T-helper 22 cell (primary cell): ENCODE measurements around the gene AFF3.

Experiments used
- DNase-seq: peaks from one replicate; pipeline ENCODE4 v3.0.0-alpha.2; 2020; ENCODE audit warnings: low read depth

The AFF3 gene

GRCh38 chr2:100070078-100070477 lies 72.3 kb downstream of the AFF3 start:
- no peak for DNase-seq

- no peak for DNase-seq
Measured at GRCh38 chr2:100068395-100068794, 74.0 kb downstream of the AFF3 start.

DNA sequence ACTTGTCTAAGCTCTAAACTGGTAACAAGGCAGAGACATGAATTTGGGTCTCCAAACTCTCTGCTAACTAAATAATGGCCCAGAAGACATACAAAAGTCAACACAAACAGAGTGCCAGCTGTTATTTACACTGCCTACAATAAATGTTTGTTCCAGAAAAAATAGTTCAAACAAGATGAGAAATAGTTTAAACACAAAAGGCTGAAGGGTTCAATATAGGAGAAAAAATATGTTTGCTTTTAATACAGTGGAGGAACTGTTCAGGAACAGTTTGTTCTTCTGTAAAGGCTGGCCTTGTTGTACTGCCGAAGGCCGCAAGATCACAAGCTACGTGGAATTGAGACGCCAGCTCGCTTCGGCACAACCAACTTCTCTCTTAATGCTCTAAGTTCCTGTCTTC lies 74.6 kb downstream of the AFF3 start:
- no peak for DNase-seq

- no peak for DNase-seq
Measured at GRCh38 chr2:100066856-100067255, 75.5 kb downstream of the AFF3 start.

DNA sequence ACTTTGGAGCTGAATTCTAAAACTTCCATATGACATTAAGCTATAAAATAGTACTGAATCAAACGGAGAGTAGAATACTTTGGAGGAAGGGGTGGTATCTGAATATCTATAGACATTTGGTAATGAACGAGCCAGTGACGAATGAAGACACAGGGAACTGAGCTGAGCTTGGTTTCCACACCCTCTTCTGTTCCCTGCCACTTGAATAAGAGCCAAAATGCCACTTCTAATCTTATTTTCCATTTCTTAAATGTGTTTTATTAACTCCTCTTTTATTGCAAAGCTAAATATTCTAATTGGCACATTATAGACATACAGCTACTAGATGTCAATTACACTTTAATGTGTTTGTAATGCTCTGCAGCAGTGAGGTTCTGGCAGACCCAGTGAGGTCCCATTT lies 76.1 kb downstream of the AFF3 start:
- no peak for DNase-seq

- DNase-seq: no peak
Measured at GRCh38 chr2:100064592-100065428, 77.6 kb downstream of the AFF3 start.

DNA sequence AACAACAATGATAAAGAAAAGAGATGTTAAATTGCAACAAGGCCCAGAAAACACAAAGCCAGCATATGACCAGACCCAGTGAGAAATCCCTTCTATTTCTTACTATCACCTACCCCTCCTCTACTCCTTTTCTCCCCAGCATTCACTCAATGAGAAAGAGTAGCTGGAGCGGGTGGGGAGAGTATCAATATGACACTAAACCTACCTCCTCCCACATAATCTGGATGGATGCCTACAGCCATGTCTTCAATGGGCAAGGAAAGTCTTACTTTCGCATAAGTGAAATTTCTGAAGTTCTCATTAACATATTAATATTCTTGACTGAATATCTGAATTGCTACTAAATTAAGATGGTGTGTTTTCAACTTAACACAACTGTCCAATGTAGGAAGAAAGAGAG lies 78.2 kb downstream of the AFF3 start:
- DNase-seq: no peak

DNA sequence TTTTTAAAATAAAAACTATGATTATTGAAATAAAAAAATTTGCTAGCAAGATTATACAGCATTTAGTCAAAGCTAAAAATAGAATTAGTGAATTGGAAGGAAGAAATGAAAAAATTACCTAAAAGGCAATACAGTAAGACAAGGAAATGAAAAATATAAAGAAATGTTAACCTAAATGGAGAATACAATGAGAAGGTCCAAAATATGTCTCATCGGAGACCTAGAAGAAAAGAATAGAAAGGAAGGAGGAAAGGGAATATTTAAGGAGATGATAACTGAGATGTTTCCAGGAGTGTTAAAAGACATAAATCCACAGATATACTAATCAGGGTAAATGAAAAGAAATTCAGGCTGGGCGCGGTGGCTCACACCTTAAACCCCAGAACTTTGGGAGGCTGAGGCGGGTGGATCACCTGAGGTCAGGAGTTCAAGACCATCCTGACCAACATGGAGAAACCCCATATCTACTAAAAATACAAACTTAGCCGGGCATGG lies 78.9 kb downstream of the AFF3 start:
- DNase-seq: no peak

- no peak for DNase-seq
Measured at GRCh38 chr2:100062336-100062735, 80.1 kb downstream of the AFF3 start.

DNA sequence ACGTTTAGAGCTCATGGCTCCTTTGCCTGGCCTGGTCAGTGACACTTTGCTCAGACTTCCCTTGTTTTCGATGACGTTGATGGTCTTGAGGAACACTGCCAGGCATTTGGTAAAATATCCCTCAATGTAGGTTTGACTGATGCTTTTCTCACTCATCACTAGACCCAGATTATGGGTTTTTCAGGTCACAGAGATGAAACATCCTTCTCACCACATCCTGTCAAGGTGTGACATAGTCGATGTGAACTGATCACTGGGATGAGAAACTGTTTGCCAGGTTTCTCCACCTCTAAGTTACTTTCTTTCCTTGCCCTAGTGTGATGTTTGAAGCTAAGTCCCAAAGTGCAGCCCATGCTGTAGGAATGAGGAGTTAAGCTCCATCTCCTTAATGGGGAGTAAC lies 81.5 kb downstream of the AFF3 start:
- DNase-seq: no peak

DNA sequence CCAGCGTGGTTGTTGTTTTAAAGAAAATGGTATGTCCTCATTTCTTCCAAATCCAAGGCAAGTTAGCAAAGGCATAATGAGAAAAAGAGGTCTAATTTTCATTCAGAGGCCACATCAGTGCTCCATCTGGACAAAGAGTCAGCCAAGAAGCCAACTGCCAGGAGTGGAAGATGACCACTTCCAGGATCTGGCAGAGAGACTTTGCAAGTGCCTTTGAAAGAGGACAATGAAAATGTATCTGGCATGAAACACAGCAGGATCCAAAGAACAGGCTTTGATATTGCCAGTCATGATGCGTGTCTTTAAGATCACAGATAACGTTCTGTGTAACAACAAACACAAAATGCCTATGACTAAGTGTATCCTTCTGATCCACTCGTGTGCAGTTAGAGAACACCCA lies 82.8 kb downstream of the AFF3 start:
- no peak for DNase-seq

DNA sequence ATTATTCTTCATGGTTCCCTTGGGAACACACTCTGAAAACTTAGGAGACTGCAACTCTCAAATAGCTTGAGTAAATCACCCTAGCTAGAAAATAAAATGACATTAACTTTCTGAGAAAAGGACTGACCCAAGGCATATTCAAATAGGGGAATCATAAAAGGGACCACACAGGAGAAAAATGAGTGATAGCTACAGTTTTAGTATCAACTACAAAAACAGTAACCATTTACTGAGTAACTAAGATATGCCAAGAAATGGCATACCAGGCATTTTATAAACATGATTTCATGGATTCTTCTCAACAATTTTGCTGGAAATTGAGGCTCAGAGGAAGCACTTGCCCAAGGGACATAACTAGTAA lies 84.5 kb downstream of the AFF3 start:
- no peak for DNase-seq

DNA sequence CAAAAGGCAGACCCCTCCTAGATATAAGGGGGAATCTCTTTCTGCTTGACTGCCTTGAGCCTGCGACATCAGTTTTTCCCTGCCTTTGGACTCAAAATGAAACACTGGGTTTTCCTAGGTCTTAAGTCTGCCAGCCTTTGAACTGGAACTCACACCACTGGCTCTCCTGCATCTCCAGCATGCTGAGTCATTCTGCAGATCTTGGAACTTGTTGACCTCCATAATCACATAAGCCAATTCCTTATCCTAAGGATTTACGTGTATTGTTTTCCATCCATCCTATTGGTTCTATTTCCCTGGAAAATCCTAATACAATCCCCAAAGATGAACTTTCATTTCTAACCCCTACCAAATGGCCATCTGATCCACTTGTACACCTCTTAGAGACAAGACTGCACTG lies 88.0 kb downstream of the AFF3 start:
- DNase-seq: no peak

- no peak for DNase-seq
Measured at GRCh38 chr2:100053087-100053885, 89.1 kb downstream of the AFF3 start.

GRCh38 chr2:100052650-100053049 lies 89.7 kb downstream of the AFF3 start:
- DNase-seq: no peak

- DNase-seq: no peak
Measured at GRCh38 chr2:100051253-100051652, 91.1 kb downstream of the AFF3 start.

DNA sequence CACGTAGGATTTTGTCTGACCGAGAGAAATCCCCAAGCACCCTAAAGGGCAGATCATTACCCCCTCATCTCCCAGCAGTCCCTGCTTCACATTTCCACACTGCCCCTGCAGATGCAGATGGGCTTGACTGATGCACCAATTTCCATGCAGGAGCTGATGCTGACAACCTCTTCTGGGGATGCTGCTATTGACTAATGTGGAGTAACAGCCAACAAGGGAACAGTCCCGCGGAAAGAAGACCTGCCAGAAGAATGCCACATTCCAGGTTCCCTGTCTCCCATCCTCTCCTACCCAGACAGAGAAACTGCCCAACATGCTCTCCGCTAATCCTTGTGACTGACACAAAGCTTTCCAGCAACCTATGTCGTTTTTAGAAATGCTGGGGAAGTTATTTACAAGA lies 91.7 kb downstream of the AFF3 start:
- DNase-seq: no peak

DNA sequence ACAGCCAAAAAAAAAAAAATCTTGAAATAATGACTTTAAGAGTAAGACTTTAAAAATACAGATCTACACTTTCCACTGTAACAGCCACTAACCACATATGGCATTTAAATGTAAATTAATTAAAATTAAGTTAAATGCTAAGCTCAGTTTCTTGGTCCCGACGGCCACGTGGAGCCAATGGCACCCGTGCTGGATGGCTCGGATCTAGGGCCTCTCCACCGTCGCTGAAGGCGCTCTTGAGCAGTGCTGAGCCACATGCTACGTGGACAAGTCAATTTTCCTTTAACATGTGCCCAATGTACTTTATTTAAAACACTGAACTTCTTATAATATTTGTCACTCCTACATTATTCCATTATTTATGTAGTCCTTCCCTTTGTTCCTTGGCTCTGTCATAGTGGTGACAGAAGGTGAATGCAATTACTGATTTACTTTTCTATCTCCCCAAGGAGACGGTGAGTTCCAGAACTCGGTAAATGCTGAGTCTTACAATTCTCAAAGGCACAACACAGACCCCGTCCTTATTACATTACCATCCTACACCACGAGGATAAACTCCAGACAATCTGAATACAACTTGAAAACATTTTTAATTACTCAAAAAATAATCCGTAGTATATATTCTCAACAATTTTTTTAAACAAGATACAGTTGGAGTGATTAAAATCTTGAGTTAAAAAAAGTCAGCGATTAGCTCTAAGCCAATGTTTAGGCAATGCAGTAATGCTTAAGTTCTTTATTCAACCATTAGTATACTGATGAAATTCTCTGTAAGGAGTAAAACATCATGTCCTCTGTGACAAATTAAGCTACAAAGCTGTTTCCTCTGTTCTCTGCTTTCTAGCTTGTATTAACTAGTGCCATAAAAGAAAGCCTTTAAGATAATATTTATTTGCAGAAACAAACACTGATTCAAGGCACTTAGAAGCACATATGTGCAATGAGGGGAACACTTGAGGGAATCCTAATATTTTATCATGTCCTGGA lies 95.1 kb downstream of the AFF3 start:
- DNase-seq: no peak

GRCh38 chr2:100045000-100045399 lies 97.4 kb downstream of the AFF3 start:
- no peak for DNase-seq

GRCh38 chr2:100043891-100044255 lies 98.5 kb downstream of the AFF3 start:
- no peak for DNase-seq

GRCh38 chr2:100043081-100043890 lies 99.1 kb downstream of the AFF3 start:
- no peak for DNase-seq
